HG02938 (cell line): ENCODE results near the gene MUC4.
"Not testable (repeated sequence)": the region's sequence is repeated elsewhere in the genome, so short reads cannot be mapped to it uniquely, and the experiment has no call there.

Experiments used
- ATAC-seq: cut with Tn5 transposase; IDR thresholded peaks from one replicate; pipeline ENCODE4 v1.9.1; 2021; ENCODE audit warnings: mild to moderate bottlenecking, moderate library complexity; ENCODE audit not compliant: unreplicated experiment

MUC4 gene

DNA sequence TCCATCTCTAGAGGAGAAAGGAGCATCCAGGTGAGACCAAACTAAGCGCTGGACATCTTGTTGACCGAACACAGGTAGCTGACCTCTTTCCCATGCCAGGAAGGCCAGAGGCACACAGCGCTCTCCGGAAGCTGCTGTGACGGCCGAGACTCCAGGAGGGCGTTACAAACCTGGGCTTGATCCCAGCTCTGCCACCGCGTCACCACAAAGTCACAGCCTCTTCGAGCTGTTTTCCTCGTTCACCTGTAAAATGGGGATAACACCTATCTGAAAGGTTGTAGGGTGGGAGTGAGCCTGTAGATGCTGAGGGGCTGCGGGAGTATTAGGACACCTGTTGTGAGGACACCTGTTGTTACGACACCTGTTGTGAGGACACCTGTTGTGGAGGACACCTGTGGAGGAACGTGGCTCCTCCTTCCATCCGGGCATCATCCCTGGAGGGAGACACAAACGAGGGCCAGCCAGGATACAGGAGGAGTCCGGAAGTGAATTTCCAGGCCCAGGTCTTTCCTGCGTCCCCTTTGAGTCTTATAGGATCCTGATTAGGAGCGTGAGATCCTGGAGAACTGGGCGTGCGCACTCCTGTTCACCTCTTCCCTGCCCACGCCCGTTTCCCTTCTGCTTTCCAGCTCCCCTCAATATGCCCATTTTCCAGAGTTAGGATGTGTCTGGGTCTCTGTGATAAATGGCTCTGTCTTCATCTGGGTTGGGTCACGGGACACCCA is 2.3 kb upstream of the MUC4 start:
- no peak for ATAC-seq

DNA sequence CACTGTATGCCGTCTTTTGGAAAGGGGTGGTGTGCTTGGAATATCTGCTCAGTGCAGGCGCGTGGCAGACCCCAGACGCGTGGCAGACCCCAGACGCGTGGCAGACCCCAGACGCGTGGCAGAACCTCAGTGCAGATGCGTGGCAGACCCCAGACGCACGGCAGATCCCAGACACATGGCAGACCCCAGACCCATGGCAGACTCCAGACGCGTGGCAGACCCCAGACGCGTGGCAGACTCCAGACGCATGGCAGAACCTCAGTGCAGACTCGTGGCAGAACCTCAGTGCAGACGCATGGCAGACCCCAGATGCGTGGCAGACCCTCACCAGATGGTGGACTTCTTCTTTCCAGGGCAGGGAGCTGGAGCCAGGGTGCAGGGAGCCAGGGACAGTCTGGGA is 637 bp upstream of the MUC4 start:
- ATAC-seq, result no peak

DNA sequence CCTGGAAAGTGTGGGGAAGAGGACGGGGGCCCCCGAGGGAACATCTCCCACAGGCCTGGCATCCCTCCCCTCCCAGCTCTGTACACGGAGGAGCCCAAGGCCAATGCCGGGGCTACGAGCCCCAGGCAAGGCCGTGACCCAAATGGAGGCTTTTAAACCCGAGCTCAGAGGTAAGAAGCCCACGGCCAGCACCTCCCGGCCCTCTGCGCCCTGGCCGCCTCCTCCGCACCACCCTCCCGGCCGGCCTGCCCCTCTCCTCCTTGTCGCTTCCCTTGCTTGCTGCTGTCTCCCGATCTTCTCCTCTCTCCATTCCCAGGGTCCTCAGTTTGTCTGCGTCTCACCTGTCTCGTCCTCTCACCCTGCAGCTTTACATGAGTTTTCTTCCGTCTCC is 1.3 kb downstream of the MUC4 start:
- no peak for ATAC-seq

DNA sequence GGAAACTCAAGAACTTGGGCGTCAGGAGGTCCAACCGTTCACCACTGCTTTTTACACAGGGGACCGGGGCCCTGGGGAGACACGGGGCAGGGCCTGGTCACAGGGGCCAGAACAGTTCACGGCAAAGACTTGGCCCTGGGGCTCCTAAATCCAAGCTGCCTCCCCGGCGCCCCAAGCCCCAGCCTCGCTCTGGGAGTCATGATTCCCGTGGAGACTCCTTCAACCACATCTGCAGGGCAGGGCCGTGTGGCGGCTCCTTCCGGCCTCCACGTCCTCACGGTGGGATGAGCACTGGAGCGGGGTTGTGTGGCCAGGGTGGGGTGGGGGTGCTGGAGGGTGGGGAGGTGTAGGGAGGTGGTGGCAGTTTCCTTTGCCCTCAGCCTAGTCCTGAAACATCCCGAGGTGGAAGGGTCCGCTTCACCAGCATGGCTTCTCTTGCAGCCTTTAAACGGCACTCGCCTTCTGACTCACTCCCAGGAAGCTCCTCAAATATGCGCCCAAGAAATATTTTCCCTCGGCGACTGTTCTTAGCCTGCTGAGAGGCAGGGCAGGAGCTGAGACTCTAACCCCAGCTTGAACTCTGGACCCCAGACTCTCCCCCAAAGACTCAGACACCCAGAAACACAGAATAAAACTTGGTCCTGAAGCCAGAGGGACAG is 1.8 kb downstream of the MUC4 start:
- no peak for ATAC-seq

DNA sequence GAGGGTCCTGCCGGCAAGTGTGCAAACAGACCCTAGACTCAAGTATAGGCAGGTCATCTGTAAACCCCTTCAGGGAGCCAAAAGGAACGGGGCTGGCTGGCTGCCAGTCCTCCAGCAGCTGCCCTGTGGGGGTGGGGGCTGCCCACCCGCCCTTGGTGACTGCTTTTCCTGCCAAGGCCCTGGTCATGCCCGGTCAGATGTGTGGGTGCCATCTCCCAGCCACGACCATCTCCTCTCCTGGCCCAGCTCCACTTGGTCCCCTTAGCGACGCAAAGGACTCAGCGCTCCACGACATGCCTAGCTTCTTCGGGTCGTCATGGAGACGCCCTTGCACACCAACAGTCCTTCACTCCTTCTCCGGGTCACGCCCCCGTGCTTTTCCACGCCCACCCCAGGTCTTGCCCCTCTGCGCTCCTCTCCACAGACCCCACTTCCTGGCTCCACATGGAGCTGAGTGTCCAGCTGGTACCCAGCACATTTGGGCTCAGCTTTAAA is 2.4 kb downstream of the MUC4 start:
- no peak for ATAC-seq

DNA sequence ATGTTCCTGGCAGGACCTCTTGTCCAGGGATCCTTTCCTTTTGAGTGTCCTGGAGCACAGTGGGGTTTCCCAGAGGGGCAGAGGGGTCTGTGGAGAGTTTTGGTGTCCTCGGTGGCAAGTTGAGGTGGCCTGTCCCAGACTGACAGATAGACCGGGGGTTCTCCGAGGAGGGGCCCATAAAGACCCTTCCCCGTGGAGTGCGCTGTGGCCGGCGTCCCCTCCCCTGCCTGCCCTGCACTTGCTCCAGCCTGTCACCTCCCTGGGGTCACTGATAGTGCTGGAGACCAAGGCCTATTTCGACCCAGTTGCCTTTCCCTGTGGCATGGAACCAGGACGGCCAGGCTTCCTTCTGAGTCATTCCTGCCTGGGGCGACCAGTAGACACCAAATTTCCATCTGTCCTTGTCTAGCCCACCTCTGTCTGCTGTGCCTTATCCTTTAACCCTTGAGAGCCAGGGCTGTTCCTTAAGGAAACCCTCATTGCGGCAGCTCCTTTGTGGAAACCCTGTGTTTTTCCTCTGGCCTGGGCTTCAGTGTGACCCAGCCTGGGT is 2.9 kb downstream of the MUC4 start:
- ATAC-seq, result no peak

DNA sequence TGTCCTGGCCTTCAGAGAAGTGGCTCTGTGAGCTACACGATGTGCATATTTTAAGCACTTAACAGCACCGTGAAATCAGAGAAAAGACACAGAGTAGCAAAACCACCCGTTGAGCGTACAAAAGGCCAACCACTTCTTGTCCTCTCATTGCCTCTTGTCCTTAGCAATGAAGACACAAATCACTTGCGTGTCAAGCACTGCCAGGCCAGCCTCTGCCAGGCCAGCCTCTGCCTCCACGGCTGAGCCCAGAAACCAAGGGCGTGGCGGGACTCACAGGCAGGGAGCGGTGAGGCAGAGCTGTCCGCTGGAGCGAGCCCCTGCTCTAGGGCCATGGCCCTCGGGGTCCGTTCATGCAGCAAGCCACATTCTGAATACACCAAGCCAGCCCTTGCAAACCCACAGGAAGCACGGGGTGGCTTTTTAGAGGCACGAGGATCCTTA is 4.0 kb downstream of the MUC4 start:
- ATAC-seq, result no peak

DNA sequence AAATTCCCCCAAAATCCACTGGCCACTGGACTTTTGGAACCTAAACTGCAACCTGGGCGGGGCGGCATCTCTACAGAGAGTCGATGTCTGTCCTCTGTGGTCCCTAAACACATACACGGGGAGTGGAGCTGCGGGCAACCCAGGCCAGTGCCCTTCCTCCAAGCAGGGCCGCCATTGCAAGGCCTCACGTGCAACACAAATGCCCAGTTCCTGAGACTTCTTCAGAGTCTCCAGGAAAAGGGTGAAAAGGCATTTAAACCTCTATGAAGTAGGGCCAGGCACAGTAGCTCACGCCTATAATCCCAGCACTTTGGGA is 4.9 kb downstream of the MUC4 start:
- no peak for ATAC-seq

DNA sequence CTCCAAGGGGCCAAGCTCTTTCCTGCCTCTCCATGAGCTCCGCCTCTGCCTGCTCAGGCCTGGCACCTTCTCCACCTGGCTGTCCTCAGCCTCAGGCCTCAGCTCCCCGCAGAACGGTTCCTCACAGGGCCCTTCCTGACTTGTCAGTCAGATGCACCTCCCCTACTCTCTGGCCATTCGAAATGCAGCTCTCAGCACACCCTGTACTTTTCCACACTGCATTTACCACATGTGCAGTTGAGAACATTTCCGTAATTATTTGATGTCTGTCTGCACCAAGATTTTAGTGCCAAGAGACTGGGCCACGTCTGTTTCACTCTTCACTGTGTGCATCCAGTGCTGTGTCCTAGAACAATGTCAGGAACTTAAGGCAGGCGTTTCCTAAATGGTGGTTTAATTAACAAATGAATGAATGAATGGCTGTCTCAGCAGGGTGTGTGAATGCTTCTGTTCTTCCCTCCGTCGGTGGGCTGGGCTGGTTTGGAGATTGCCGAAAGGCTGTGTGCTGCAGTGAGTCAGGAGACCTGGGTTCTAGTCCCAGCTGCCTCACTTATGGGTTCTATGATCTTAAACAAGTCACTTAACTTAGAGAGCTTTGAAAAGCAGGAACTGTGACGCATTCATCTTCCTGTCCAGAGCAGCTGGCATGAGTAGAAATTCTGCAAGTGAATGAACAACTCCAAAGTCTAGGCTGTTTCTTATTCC is 5.4 kb downstream of the MUC4 start:
- no peak for ATAC-seq

DNA sequence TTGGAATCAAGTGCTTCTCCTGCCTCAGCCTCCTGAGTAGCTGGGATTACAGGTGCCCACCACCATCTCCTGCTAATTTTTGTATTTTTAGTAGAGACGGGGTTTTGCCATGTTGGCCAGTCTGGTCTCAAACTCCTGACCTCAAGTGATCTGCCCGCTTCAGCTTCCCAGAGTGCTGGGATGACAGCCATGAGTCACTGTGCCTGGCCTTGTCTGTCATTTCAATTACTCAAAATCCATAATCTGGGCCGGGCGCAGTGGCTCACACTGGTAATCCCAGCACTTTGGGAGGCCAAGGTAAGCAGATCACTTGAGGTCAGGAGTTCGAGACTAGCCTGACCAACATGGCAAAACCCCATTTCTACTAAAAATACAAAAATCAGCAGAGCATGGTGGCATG is 6.1 kb downstream of the MUC4 start:
- ATAC-seq, result not testable (repeated sequence)

DNA sequence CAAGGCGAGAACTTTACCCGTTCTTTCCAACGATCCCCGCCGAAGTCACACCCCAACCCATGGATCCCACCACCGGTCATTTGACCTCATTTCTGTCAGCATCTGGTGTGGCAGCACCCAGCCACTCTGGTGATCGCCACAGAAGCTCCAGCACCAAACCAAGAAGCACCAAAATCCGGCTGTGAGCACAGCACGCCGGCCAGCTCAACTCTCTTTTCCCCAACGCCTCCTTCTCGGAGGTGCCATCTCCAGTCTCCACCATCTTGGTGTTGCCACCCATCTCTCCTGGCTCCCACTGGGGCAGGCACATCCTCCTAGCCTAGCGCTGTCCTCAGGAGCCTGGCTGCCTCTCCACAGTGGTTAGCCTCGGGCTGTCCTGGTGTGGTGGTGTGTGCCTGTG is 6.5 kb downstream of the MUC4 start:
- no peak for ATAC-seq

DNA sequence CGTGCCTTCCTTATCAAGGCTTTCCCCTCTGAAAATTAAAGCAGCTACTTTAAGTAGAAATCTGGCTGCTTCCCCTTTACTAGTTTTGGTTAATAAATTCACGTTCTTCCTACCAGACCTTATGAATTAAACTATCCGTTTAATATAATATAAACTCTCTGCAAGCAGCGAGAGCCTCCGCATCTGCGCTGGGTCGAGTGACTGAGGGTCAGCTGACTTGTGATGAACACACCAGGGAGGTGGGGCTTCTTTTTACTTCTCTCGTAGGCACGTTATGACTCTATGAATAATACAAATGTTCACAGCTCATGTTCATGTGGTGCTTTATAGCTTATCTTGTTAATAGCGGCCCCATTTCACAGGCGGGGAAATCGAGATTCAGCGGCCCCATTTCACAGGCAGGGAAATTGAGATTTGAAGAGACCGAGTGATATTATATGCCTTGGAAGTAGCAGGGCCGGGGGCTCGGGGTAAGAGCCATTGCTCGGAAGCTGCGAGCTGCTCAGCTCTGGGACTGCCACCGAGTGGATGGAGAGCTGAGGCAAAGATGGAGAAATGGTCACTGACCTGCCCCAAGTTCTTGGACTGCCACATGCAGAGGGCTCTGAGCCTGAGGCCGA is 8.3 kb downstream of the MUC4 start:
- no peak for ATAC-seq

DNA sequence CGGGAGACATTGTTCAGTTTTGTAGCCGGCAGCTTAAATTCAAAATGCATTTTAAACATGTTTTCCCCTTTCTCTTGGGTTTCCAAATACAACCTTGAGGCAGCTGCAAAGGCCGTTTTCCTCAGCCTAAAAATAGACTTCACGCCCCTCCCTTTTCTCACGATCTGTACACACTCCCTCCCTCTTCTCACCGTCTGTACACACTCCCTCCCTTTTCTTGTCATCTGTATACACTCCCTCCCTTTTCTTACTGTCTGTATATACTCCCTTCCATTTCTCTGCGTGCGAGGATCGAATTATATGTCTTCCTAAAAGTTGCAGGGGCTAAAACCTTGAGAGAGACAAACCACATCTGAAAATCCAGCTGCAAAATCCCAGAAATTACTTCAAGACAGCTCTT is 8.9 kb downstream of the MUC4 start:
- ATAC-seq, result no peak

DNA sequence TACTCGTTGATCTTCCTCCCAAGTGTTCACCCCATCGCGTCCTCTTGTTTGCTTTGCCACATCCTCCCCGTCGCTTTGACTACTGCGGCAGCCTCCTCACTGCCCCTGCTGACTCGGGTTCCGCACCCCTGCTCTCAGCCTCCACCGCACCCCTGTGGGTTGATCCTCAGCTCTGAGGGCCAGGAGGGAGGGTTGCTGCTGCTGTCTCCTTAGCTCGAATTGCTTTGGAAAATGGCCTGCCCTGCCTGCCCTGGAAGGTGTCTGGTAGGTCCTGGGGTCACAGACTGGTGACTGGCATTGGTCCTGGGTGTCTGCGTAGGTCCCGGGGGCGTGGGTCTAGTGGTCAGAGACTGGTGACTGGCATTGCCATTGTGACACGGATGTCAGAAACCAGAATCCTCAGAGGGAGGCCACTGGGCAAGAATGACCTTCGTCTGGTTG is 9.4 kb downstream of the MUC4 start:
- ATAC-seq, result no peak

DNA sequence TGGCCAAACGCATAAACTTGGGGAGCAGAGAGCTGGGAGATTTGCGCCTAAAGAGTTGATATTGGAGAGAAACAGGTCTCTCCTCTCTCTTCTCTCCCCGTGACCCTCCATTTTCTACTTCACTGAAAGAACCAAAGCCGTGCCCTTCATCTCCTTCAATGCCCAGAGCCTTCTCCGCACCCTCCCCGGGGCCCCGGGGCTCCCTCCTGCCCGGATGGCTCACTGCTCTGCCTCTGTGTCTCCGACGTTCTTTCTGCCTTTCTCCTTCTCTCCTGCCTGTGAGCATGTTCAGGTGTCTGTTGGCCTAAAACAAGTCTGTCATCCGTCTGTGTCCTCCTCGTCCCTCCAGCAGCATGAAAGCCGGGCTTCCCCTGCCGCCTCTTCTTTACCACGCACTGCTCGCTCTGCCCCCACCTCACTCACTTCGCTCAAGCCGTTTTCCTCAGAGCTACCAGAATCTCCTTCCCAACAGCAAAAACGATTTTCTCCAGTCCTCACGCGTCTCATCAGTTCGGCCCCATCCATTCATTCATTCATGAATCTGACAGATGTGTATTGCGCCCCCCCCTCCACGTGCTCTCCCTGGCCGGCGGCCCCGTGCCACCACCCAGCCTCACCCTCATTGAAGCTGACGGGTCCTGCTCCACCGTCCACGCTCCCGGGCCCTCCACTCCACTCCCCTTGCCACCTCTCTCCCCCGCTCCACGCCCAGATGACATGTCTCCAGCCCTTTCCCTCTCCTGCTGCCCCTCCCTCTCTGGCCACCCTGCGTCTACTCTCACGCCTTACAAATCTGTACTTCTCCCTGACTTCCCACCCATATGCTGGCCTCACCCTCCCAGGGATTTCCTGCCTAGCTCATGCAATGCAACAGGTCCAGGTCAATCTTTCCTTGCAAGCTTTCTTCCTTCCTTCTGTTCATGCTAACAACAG is 10.2 kb downstream of the MUC4 start:
- ATAC-seq, result no peak

DNA sequence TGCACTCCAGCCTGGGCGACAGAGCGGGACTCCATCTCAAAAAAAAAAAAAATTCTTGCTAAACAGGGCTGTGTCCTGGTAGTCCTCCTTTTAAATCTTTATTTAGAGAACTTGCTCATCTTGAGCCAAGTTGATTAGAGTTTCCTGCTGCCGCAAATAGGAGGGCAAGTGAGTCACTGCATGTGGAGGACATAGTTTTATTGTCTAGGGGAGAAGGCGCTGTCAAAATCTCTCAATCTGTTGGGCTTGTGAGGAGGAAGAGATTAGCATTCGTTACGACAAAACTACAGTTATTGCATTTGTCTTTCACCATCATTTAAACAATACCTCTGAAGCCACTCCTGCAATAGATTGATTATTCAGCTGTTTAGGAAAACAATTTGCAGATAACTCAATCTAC is 11.5 kb downstream of the MUC4 start:
- ATAC-seq, result no peak

DNA sequence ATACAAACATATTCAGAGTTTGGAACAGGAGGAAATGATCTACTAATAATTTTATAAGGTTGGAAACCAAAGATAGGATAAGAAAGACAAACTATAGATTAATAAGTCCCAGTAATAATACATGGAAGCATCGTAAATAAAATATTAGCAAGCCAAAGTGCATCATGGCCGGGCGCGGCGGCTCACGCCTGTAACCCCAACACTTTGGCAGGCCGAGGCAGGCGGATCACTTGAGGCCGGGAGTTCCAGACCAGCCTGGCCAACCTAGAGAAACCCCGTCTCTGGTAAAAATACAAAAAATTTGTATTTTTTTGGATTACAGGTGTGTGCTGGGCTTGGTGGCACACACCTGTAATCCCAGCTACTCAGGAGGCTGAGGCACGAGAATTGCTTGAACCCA is 14.9 kb downstream of the MUC4 start:
- no peak for ATAC-seq

DNA sequence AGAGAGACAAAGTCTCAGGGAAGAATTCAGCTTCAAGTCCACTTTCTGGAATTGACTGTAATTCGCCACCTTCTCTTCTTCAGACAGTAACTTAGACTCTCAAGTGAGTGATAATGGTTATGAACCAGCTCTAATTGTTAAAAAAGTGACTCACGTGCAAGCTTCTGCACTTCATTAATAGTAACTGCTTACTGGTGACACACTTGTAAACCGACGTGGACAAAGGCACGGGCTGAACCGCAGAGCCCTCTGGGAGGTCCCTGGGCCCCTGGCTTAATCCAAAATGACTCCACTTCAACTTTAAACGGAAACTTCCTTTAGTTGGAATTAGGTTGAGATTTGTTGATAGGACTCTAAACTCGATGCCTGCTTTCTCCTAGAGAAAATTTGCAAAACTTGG is 17.0 kb downstream of the MUC4 start:
- no peak for ATAC-seq

DNA sequence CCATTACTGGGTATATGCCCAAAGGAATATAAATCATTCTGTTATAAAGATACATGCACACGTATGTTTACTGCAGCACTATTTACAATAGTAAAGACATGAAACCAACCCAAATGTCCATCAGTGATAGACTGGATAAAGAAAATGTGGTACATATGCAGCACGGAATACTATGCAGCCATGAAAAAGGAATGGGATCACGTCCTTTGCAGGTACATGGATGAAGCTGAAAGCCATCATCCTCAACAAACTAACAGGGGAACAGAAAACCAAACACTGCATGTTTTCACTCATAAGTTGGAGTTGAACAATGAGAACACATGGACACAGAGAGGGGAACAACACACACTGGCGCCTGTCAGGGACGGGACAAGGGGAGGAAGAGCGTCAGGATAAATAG is 19.1 kb downstream of the MUC4 start:
- not testable (repeated sequence) for ATAC-seq

DNA sequence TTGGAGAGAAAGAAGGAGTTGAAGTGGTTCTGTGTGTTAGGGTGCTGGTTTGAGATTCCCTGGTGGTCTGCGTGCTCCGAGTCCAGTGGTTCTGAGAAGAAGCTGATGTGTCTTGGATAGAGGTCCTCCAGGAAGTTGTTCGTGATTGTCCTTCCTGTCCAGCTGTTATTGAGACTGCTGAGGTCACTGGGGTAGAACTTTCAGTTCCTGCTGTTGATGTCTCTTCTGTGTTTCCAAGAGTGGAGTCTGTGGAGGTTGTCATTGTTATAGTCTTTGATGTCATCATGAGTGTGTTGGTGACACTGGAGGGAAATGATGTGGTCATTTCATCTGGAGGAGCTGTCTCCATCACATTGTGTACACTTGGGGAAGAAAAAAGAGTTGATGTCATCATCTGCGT is 20.8 kb downstream of the MUC4 start:
- ATAC-seq, result no peak
